IPS DF 4.7 (cell line): Measurements from ENCODE around the gene HS6ST3.

ENCODE experiments used
- DNase-seq: peaks from one replicate; pipeline ENCODE4 v3.0.0-alpha.2; 2013; ENCODE audit warnings: low spot score; ENCODE audit errors: extremely low read depth

Gene HS6ST3

GRCh38 chr13:96646515-96647211 is 556.8 kb downstream of the HS6ST3 start:
- DNase-seq = no peak

GRCh38 chr13:96650301-96650886 is 560.5 kb downstream of the HS6ST3 start:
- DNase-seq = no peak

GRCh38 chr13:96651598-96651997 is 561.7 kb downstream of the HS6ST3 start:
- no peak for DNase-seq

- no peak for DNase-seq
Measured at GRCh38 chr13:96652506-96652905, 562.6 kb downstream of the HS6ST3 start.

- no peak for DNase-seq
Measured at GRCh38 chr13:96661612-96662011, 571.7 kb downstream of the HS6ST3 start.

- DNase-seq = no peak
Measured at GRCh38 chr13:96662036-96662435, 572.1 kb downstream of the HS6ST3 start.

- DNase-seq = no peak
Measured at GRCh38 chr13:96667294-96668018, 577.5 kb downstream of the HS6ST3 start.

GRCh38 chr13:96671073-96671472 is 581.2 kb downstream of the HS6ST3 start:
- DNase-seq = no peak

GRCh38 chr13:96672016-96672415 is 582.1 kb downstream of the HS6ST3 start:
- DNase-seq = no peak

GRCh38 chr13:96673825-96674224 is 583.9 kb downstream of the HS6ST3 start:
- DNase-seq = no peak

GRCh38 chr13:96677029-96677428 is 587.1 kb downstream of the HS6ST3 start:
- no peak for DNase-seq

GRCh38 chr13:96678801-96679200 is 588.9 kb downstream of the HS6ST3 start:
- DNase-seq = no peak

GRCh38 chr13:96680898-96681297 is 591.0 kb downstream of the HS6ST3 start:
- DNase-seq = no peak

GRCh38 chr13:96681766-96682165 is 591.9 kb downstream of the HS6ST3 start:
- no peak for DNase-seq

GRCh38 chr13:96684469-96684868 is 594.6 kb downstream of the HS6ST3 start:
- no peak for DNase-seq

- no peak for DNase-seq
Measured at GRCh38 chr13:96684907-96685306, 595.0 kb downstream of the HS6ST3 start.

GRCh38 chr13:96686286-96686685 is 596.4 kb downstream of the HS6ST3 start:
- no peak for DNase-seq

- DNase-seq = no peak
Measured at GRCh38 chr13:96687191-96687590, 597.3 kb downstream of the HS6ST3 start.

GRCh38 chr13:96690998-96691397 is 601.1 kb downstream of the HS6ST3 start:
- DNase-seq = no peak

GRCh38 chr13:96696389-96696900 is 606.5 kb downstream of the HS6ST3 start:
- no peak for DNase-seq

- no peak for DNase-seq
Measured at GRCh38 chr13:96700657-96701056, 610.8 kb downstream of the HS6ST3 start.

GRCh38 chr13:96707146-96707545 is 617.2 kb downstream of the HS6ST3 start:
- no peak for DNase-seq
